T-helper 2 cell (primary cell): Measurements from ENCODE around the gene CTSD.
"Not testable (repeated sequence)": the region's sequence is repeated elsewhere in the genome, so short reads cannot be mapped to it uniquely, and the experiment has no call there.

Experiments used
- DNase-seq, 5 experiments: peaks; one replicate each; pipeline versions ENCODE4 v3.0.0 to v3.0.0-alpha.2; 2012 to 2022
- total RNA-seq, 2 donors: gene quantifications; one replicate each; lab custom pipeline; 2026; lab: John Stamatoyannopoulos, UW

The CTSD gene
- 13.7 to 19.6 reads per million in 2 donors for total RNA-seq

- peak; percentile 76 to 85 (median 79) for DNase-seq
Measured at GRCh38 chr11:1763796-1764661, at the start of gene CTSD. Gene CTSD (minus strand): TSS chr11:1763927. CDS start chr11:1763859, 68 bp downstream.

GRCh38 chr11:1813356-1813755 is 49.6 kb upstream of the CTSD start:
- DNase-seq, result not testable (repeated sequence)

- DNase-seq, result no peak
Measured at GRCh38 chr11:1812801-1813200, 49.1 kb upstream of the CTSD start.

- DNase-seq, result no peak
Measured at GRCh38 chr11:1812274-1812673, 48.5 kb upstream of the CTSD start.

GRCh38 chr11:1810761-1811160 is 47.0 kb upstream of the CTSD start:
- DNase-seq, result no peak

GRCh38 chr11:1807264-1807995 is 43.7 kb upstream of the CTSD start:
- no peak for DNase-seq

GRCh38 chr11:1805525-1805924 is 41.8 kb upstream of the CTSD start:
- DNase-seq, result no peak

- DNase-seq, result not testable (repeated sequence)
Measured at GRCh38 chr11:1803835-1804519, 40.2 kb upstream of the CTSD start.

GRCh38 chr11:1803246-1803645 is 39.5 kb upstream of the CTSD start:
- DNase-seq, result no peak

GRCh38 chr11:1797391-1798125 is 33.8 kb upstream of the CTSD start:
- DNase-seq, result no peak

GRCh38 chr11:1796413-1797011 is 32.8 kb upstream of the CTSD start:
- peak in 1 of 5 experiments; percentile 10 for DNase-seq

GRCh38 chr11:1793081-1793480 is 29.4 kb upstream of the CTSD start:
- no peak for DNase-seq

GRCh38 chr11:1792461-1792860 is 28.7 kb upstream of the CTSD start:
- peak in 1 of 5 experiments; percentile 18 for DNase-seq

GRCh38 chr11:1791912-1792311 is 28.2 kb upstream of the CTSD start:
- no peak for DNase-seq

GRCh38 chr11:1786466-1786865 is 22.7 kb upstream of the CTSD start:
- no peak for DNase-seq

GRCh38 chr11:1785749-1786413 is 22.2 kb upstream of the CTSD start:
- no peak for DNase-seq

GRCh38 chr11:1784761-1785650 is 21.3 kb upstream of the CTSD start:
- no peak for DNase-seq

GRCh38 chr11:1783725-1784529 is 20.2 kb upstream of the CTSD start:
- DNase-seq, result no peak
